DND-41 (cell line): ENCODE results near the gene HLA-DQA1.

Experiments
- CTCF ChIP-seq: IDR thresholded peaks from 2 replicates; pipeline ENCODE4 v1.5.1; 2012; ENCODE audit warnings: borderline replicate concordance, low read length, moderate library complexity, mild to moderate bottlenecking; ENCODE audit not compliant: poor library complexity, severe bottlenecking; ENCODE audit errors: extremely low read depth
- EZH2 ChIP-seq: IDR thresholded peaks from 3 replicates; pipeline ENCODE4 v1.6.1; 2012; ENCODE audit warnings: borderline replicate concordance, low read depth, mild to moderate bottlenecking, moderate library complexity, low read length, inconsistent platforms; ENCODE audit not compliant: severe bottlenecking

GRCh38 chr6:32617751-32618150 is 19.5 kb upstream of the HLA-DQA1 start:
- TF ChIP-seq CTCF (no peak), EZH2 (no peak)
